ENCODE measurements around the gene TRIOBP.

Gene TRIOBP

GRCh38 chr22:37708580-37709444, 12.0 kb downstream of the TRIOBP start:
- DNase-seq (ENCODE audit: low spot score): peak; percentile 26
- in situ Hi-C loops (cut with MboI; ENCODE audit: low sequenced_read_pairs, unreplicated experiment): no loop called here

DNA sequence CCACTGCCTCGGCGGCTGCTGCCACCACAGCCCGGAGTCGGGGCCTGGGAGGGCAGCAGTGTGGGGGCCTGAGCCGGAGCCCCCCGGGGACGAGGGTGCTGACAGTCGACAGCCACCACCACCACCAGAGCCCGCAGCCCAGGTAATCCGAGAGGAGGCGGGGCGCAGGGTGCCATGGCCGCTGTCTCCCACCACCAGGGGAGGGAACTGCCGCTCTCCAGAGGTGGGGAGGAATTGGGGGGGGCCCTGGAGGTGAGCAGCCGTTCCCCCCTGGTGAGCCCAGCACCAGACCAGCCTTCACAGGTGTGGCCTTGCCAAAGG, 12.6 kb downstream of the TRIOBP start:
- in situ Hi-C loops (cut with MboI; ENCODE audit: low sequenced_read_pairs, unreplicated experiment): no loop called here
- DNase-seq (ENCODE audit: low spot score): no peak
- TF ChIP-seq CTCF (IDR thresholded peaks at IDR 0.05; ENCODE audit: borderline replicate concordance, control extremely low read depth, extremely low read depth, insufficient read depth, missing control alignments): no peak

More at GRCh38 chr22:37708580-37709444, 12.0 kb downstream of the TRIOBP start:
- no peak for TF ChIP-seq CTCF (IDR thresholded peaks at IDR 0.05; ENCODE audit: borderline replicate concordance, control extremely low read depth, extremely low read depth, insufficient read depth, missing control alignments)

DNA sequence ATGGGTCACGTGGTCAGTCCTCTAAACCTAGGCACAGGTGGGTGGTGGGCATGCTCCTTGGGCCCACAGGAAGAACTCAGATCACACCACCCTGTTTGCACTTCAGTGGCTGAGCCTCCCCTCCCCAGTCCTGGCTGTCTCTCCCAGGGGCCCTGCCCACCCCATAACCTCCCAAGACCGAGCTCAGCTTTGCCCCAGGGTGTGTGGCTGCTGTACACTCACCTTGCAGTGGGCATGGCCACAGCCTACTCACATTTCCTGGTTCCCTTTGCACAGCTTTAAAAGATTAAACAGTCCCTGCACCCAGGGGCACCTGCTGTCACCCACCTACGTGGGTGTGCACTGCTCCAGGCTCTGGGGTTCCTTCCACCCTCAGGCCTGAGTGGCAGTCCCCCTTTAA, 13.8 kb downstream of the TRIOBP start:
- DNase-seq (ENCODE audit: low spot score): no peak
- in situ Hi-C loops (cut with MboI; ENCODE audit: low sequenced_read_pairs, unreplicated experiment): no loop called here
- no peak for TF ChIP-seq CTCF (IDR thresholded peaks at IDR 0.05; ENCODE audit: borderline replicate concordance, control extremely low read depth, extremely low read depth, insufficient read depth, missing control alignments)

GRCh38 chr22:37711490-37711889, 14.6 kb downstream of the TRIOBP start:
- no peak for TF ChIP-seq CTCF (IDR thresholded peaks at IDR 0.05; ENCODE audit: borderline replicate concordance, control extremely low read depth, extremely low read depth, insufficient read depth, missing control alignments)
- in situ Hi-C loops (cut with MboI; ENCODE audit: low sequenced_read_pairs, unreplicated experiment): no loop called here
- no peak for DNase-seq (ENCODE audit: low spot score)

DNA sequence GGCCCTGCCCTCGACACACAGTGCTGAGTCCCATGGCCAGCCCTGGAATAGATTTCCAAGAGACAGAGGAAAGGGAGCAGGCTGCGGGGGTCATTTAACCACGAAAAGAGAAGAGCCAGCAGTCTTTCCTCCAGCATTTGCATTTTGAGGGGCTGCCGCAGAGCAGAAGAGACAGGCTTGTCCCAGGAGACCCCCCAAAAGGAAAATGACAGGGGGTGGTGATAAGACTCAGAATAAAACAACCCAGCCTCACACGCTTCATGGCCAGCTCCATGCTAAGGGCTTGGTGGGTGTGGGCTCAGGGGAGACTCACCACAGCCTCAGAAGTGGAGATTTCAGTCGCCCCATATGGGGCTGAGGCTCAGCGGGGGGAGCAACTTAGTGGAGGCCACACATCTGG, 16.9 kb downstream of the TRIOBP start:
- DNase-seq (ENCODE audit: low spot score): no peak
- in situ Hi-C loops (cut with MboI; ENCODE audit: low sequenced_read_pairs, unreplicated experiment): no loop called here
- TF ChIP-seq CTCF (IDR thresholded peaks at IDR 0.05; ENCODE audit: borderline replicate concordance, control extremely low read depth, extremely low read depth, insufficient read depth, missing control alignments): no peak

DNA sequence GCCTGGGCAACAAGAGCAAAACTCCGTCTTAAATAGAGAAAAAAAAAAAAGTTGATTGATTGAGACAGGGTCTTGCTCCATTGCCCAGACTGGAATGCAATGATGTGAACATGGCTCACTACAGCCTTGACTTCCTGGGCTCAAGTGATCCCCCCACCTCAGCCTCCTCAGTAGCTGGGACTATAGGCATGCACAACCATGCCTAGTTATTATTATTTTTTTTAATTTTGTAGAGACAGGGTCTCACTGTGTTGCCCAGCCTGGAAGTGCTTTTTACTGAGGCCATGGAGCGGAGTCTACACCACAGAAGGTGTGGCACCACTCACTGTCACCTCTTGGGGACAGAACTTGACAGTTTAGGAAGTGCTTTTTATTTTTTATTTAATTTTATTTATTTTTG, 17.8 kb downstream of the TRIOBP start:
- no peak for DNase-seq (ENCODE audit: low spot score)
- TF ChIP-seq CTCF (IDR thresholded peaks at IDR 0.05; ENCODE audit: borderline replicate concordance, control extremely low read depth, extremely low read depth, insufficient read depth, missing control alignments): no peak
- in situ Hi-C loops (cut with MboI; ENCODE audit: low sequenced_read_pairs, unreplicated experiment): no loop called here
